KG1 (cell line): ENCODE data around the gene KRTAP22-2.

Experiments
- DNase-seq: peaks from one replicate; lab custom pipeline; 2025; lab: John Stamatoyannopoulos, UW

The KRTAP22-2 gene

DNA sequence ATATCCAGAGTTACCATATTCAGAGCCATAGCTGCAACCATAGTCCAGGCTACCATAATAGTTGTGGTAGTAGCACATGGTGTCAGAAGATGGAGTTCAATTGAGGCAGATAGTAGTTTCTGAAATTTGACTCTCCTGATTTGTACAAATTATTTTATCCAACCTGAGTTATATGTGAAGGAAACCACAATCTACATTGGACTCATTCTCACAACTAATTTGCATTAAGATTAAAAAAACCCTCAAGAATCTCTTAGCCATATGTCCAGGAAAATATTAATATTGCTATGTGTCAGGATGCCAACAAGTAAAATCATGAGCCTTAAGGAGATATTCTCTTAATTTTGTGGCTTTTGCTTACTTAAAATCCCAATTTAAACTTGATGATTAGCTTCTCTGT, at the start of gene KRTAP22-2:
Gene KRTAP22-2, minus strand, starts transcription at position 101 of the 400 bp plus-strand sequence.
- no peak for DNase-seq

DNA sequence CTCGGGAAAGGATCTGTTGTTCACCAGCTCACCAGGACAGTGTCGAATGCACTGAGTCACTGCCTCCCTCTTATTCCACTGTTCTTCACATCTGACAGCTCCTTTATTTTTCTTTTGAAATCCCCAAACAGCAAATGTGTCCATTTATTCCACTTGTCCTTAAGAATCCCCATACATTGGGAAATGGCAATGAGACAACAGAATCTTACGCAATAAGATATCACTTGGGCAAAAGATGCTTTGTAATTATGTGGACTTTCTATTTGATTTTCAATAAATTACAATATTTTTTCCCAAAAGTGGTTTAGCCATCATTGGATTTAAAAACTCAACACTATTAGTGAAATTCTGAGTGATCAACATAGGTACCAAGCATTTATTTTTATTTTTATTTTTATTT, 48.5 kb upstream of the KRTAP22-2 start:
- DNase-seq: no peak

DNA sequence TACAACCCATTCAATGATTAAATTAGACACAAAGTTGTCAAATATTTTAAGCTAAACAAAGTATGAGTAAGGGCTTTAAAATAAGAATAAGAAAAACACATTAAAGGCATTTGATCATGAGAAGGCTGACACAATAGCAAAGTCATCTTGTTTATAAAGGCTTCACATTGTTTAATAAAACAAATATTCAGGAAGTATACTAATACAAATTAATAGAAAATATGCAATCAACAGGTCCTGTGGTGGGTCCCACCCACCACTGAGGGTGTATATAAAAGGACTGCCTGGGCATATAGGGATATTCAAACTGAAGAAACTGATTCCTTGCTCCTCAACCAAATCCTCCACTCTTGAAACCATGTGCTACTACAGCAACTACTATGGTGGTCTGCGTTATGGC, 44.7 kb upstream of the KRTAP22-2 start, which contains the start of gene KRTAP20-2:
Gene KRTAP20-2, plus strand, starts transcription at position 301 of the 400 bp plus-strand sequence. Its CDS starts 58 bp downstream, at position 359.
- no peak for DNase-seq

DNA sequence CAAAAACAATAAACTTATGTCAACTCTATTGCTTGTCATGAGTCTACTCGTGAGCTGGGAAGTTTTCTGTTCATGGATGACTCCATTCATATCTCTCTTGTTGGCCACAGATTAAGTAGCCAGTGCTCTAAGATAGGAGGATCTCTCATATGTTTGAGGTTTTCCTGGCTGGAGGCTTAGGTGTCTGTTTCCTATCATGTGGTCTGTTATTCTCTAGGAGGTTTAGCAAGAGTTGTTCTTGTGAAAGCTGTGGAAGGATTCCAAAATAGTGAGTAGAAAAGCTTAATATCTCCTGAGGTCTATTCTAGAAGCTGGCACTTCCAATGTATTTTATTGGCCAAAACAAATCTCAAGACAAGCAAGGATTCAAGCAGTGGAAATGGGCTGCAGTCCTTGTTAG, 39.0 kb upstream of the KRTAP22-2 start:
- DNase-seq: no peak

DNA sequence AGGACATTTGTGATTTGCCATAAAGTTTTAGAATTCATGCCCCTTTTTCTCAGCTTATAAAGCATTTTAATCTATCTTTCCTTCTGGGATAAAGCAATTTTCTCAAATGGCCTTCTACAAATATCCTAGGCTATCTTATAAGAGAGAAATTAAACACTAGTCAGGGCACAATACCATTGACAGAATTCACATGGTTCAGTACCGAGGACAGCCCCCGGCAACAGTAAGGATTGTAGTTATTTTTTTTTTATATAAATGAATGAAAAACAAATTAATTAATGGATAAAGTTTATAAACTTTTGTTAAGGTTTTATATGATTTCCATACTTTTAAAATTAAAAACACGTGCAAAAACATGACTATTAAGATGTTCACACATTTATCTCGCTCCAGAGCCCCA, 37.9 kb upstream of the KRTAP22-2 start:
- DNase-seq: no peak

DNA sequence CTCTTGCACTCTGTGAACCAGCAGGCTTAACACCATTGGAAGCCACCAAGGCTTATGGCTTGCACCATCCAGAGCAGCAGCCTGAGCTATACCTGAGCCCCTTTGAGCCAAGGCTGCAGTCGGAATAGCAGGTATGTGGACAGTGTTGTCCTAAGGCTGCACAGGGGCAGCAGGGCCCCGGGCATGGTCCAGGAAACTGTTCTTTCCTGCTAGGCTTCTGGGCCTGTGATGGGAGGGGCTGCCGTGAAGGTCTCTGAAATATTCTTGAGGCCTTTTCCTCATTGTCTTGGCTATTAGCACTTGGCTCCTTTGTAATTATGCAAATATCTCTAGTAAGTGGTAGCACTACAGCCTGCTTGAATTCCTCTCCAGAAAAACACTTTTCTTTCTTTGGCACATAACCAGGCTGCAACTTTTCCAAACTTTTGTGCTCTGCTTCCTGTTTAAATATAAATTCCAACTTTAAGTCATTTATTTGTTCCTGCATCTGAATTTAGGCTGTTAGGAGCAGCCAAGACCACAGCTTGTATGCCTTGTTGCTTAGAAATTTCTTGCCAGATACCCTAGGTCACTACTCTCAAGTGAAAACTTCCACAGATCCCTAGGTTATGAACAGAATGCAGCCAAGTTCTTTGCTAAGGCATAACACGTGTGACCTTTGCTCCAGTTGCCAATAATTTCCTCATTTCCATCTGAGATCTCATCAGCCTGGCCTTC, 35.4 kb upstream of the KRTAP22-2 start:
- DNase-seq: no peak

DNA sequence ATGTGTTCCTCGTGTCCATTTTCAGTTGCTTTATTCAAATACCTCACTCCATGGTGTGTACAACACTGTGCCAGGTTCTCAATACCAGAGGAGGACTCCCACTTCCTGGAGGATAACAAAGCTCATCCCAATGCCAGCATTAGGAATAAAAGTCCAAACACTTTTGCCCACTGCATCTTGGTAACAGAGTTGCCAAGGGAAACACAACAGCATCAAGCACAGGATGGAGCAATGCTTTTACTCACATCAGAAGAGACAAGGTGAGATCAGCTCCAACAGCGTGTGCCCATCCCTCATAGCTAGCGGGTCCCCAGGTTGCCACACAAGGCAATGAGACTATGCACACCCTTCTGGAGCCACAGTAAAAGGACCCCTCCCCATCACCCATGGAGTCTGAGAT, 33.2 kb upstream of the KRTAP22-2 start:
- DNase-seq: no peak

DNA sequence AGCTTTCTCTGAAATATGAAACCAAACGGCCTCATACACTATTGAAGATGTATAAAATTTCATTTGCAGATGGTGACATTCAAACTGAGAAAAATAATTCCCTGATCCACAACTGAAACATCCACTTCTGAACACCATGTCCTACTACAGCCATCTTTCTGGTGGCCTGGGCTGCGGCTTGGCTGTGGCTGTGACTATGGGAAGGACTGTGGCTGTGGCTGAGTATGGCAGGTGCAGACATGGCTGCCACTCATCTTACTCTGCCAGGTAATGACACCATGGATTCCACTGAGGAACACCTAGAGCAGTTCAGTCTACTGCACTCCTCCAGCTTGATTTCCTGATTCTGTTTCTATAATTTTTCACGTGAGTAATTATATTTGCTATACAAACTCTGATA, 30.3 kb upstream of the KRTAP22-2 start, which contains the start of gene KRTAP20-4:
Gene KRTAP20-4, plus strand, starts transcription at position 106 of the 400 bp plus-strand sequence.
- DNase-seq: no peak

DNA sequence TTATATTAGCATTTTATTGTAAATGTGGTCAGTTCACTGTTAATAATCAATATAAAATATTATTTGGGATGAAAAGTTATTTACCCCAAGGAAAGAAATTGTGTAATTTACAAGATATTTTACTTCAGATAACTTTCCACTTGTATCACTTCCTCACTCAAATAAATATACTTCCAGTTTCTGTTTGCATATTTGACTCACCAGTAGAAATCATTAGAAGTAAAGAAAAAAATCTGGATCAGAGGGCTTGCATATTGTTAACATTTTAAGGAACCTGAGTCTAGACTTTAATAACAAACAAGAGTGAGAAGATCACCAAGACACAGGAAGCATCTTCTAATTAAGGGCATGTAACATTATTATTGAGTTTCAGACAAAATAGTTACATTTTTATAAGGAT, 29.9 kb upstream of the KRTAP22-2 start:
- no peak for DNase-seq

DNA sequence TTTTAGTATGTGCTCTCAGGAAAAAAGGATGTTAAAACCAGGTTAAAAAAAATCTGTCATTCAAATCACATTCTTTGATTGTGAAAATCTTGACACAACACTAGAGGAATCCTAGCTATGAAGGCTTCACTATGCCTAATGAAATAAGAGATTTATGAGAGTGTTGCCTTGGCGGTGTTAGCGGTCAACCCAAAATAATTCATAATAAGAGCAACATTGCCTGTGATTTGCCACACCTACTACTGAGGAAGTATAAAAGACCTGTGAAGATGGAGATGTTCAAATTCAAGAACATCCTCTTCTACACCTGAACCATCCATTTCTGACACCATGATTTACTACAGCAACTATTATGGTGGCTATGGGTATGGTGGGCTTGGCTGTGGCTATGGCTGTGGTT, 25.9 kb upstream of the KRTAP22-2 start, which contains the start of gene KRTAP20-1:
Gene KRTAP20-1, plus strand, starts transcription at position 301 of the 400 bp plus-strand sequence. Its CDS starts 30 bp downstream, at position 331.
- DNase-seq: no peak

DNA sequence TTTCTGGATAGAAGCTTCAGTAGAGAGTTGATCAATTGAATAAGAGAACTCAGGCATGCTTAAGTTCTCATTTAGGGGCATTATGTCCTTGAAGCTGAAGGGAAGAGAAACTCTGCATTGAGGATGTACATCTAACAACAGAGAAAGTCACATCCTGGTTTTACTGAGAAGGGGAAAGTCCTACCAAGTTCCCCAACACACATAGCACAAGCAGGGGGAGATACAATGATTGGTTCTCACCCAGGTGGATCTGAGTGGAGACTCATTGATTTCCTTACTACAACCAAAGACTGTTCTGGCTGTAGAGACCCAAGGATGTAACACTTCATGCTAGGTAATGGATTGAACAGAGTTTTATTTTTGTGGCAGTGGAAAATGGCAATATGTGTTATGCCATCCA, 25.0 kb upstream of the KRTAP22-2 start:
- no peak for DNase-seq

DNA sequence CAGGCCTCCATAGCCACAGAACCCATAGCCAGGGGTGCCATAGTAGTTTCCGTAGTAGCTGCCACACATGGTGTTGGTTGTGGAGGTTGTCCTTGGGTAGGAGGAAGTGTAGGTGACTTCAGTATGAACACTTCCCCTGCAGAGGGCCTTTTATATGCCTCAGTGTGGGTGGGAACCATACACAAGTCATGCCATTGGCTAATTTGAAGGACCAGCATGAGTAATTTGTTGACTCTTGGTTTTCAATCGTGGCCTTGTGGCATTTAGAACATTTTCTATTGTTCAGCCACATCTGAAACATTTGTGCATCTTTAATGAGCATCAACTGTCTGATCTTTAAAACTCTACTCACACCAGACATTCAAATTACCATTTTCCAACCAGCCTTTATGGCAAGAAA, 23.6 kb upstream of the KRTAP22-2 start, which contains the start of gene KRTAP6-1:
Gene KRTAP6-1, minus strand, starts transcription at position 95 of the 400 bp plus-strand sequence. Its CDS starts 26 bp downstream, at position 69.
- no peak for DNase-seq

DNA sequence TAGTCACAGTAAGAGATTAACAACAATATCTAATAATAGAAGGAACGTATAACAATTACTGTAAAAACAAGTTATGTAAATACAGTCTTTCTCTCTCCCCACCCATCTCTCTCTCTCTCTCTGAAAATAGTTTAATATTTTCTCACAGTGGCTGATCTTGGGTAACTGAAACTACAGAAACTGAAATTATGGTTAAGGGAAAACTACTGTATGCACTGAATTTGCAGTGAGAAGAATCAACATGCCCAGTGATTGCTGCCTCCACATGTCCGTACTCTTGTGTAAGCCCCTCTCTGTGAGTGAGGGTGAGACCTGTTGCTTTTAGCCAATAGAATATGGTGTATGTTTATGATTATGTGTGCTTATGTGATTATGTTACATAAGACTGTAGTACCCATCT, 21.9 kb upstream of the KRTAP22-2 start:
- DNase-seq: no peak

DNA sequence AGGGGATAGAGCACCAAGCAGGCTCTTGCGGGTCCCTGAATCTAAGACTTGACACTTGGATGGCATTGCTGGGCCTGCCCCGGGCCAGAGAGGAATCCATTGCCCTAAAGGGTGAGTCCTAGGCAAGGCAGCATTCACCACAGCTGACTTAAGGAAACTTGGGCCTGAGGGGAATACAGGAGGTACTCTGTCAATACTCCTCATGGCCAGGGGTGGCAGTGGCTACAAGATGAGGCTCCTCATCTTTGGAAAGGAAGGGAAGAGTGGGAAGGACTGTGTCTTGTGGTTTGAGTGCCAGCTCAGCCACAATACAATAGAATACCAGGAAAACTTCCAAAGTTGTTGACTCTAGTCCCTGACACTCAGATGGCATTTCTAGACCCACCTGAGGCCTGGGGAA, 15.8 kb upstream of the KRTAP22-2 start:
- no peak for DNase-seq

DNA sequence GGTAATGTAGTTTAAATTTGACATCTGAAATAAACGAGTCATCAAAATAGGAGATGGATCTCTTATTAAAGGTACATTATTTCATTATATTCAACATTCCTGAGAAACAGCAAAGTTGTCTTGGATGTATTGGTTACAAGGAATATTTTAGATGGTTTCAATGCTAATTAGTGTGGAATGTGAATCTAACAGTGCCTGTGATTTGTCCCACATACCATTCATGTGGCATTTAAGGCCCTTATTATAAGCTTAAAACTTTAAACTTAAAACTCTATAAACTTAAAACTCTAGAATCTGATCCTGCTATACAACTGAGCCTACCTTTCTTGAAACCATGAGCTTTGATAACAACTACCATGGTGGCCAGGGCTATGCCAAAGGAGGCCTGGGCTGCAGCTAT, 10.6 kb upstream of the KRTAP22-2 start, which contains the start of gene KRTAP22-1:
Gene KRTAP22-1, plus strand, starts transcription at position 301 of the 400 bp plus-strand sequence.
- no peak for DNase-seq

DNA sequence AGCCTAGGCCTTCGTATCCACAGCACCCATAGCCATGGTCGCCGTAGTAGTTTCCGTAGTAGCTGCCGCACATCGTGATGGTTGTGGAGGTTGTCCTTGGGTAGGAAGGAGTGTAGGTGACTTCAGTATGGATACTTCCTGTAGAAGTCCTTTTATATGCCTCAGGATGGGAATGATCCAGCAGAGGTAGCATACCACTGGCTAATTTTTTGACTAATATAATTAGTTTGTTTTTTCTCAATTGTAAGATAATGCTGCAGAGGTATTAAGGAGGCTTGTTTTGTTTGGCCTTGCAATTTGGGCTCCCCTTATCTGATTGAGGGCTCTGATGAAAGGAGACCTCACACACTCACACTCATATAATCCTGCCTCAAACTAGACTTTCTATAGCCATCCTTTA, 8.6 kb upstream of the KRTAP22-2 start, which contains the start of gene KRTAP6-2:
Gene KRTAP6-2, minus strand, starts transcription at position 101 of the 400 bp plus-strand sequence. Its CDS starts 28 bp downstream, at position 73.
- no peak for DNase-seq

DNA sequence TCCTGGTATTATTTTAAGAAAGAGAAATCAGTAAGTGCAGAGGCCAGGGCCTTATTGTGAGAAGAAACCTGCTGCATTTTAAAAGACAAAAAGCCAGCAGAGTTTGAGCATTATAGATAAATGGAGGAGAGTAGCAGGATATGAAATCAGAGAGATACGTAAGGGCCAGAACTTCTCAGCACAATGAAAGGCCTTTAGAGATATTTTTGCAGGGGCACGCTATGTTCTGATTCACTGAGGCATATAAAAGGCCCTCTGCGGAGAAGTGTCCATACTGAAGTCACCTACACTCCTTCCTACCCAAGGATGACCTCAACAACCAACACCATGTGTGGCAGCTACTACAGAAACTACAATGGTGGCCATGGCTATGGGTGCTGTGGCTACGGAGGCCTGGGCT, 1.9 kb upstream of the KRTAP22-2 start, which contains the start of gene KRTAP6-3:
Gene KRTAP6-3, plus strand, starts transcription at position 301 of the 400 bp plus-strand sequence. Its CDS starts 6 bp downstream, at position 307.
- DNase-seq: no peak

DNA sequence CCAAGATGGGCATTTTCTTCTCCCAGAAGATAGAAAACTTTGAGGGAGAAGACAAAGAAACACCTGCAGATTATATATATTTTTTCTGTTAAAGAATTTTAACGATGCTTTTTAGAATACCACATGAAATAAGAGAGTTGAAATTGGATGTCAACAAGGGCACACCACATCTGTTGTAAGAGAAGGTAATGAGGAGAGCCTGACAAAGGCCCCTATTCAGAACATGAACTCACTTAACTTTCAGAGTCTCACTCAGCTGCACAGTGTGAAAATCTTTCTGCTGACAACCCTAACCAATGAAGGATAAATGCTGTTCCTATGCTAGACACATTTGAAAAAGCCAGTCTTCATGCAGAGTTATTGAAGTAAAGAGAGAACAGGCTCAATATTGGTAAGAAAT, 7.3 kb downstream of the KRTAP22-2 start:
- no peak for DNase-seq

DNA sequence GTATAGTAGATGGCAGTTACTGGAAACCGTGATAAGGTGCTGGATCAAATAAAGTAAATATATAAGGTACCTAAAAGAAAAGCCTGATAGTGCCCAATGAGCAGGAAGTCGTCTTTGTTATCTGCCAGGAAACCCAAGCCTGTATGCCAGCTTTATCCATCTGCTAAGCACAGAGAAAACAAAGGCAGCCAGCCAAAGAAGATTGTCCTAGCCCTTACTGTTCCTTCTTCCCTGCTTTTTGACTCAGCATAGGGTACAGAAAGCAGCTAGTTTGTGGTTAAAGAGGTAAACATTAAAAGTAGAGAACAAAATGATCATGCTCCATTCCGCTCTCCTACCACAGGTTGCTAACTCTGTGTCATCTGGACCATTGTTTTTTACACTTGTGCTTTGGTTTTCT, 10.1 kb downstream of the KRTAP22-2 start:
- DNase-seq: no peak

DNA sequence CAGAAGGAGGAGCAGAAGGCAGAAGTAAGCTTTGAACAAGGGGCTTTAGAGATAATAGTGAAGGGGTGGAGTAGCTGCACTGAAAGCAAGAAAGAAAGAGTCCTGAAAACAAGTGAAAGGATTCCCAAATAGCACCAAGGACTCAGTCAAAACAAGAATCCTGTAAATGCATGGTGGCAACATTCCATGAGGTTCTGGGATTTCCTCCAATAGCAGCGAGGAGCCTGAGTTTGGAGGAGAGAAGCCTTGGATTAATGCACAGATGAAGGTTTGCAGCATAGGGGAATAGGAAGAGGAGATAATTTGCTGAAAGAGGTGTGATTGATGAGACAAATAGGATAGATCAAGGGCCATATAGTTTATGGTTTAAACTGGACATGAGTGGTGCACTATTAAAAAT, 10.9 kb downstream of the KRTAP22-2 start:
- no peak for DNase-seq

DNA sequence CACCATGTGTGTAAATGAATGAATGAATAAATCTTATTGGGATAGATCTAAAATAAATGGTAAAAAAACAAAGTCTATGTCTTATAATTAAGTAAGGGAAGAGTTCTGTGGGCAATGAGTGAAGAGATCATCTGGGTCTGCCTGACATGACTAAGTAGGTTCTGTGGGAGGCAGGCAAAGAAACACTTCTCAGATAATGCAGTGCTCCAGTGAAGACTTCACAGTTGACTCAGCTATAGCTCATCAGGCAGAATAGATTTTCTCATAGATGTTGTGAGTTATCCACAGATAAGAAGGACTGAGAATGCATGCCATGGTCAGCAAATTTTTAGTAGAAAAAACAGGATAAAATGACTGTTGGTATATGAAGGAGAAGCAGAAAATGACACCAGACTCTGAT, 12.4 kb downstream of the KRTAP22-2 start:
- DNase-seq: no peak

DNA sequence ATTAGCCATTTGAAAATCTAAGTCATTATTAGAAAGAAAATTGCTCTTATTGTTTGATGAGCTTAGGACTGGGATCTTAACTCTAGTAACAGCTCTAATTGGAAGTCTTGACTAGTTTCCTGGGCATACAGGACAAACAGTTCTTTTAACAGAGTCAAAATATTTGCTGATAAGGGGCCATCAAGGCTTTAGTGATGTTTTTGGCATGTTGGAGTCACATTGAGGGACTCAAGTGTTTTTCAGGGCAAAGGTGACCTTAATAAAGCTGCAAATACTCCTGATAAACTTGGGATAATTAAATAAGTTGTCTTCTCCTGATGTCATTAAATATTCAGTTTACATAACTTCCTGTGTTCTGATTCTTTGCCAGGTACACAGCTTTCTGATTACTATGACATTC, 22.6 kb downstream of the KRTAP22-2 start:
- no peak for DNase-seq

DNA sequence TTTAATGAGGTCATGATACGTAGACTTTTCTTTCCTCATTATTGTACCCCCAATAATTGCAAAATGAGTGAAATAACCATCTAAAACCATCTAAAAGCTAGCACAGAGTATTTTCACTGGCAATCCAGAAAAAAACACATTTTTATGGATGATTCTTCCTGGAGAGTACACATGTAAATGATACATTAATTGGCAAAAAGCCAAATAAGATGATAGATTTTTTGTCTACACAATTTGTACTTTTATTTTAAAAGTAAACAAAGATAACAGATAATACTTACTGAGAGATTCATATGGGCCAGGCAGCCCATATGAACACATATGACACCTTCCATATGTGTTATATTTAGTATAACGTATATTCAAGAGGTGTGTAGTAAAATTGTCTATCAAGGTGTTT, 26.6 kb downstream of the KRTAP22-2 start:
- no peak for DNase-seq
